GM23338 (cell line): ENCODE data around the gene TRAPPC12. TPM values are rescaled to one million over a fixed set of nuclear protein-coding genes. Genes with fewer than 3 reads are reported as not detected.

ENCODE experiments used
- ATAC-seq: fragments of 200-7000 bp; cut with Tn5 transposase; 3 replicates; pipeline ENCODE4 v1.9.1; 2020
- DNase-seq: peaks from one replicate; pipeline ENCODE4 v3.0.0-alpha.2; 2015; ENCODE audit warnings: low spot score
- H2AFZ ChIP-seq: fragments of 200-600 bp; sonication (generic); 2 replicates; pipeline ENCODE4 v1.8.0; 2016; ENCODE audit warnings: antibody characterized with exemption, mild to moderate bottlenecking, moderate library complexity
- H3F3A ChIP-seq: fragments of 200-600 bp; sonication (generic); replicated peaks from 2 replicates; pipeline ENCODE4 v1.8.0; 2017; ENCODE audit warnings: antibody characterized with exemption, mixed run types, low read depth
- H3K27ac ChIP-seq: fragments of 200-600 bp; sonication (generic); 2 replicates; pipeline ENCODE4 v1.6.1; 2016; ENCODE audit warnings: low read depth
- H3K27me3 ChIP-seq: fragments of 200-600 bp; sonication (generic); 2 replicates; pipeline ENCODE4 v1.8.0; 2016; ENCODE audit warnings: mild to moderate bottlenecking, mixed run types, moderate library complexity; ENCODE audit not compliant: insufficient read depth
- H3K36me3 ChIP-seq: fragments of 200-600 bp; sonication (generic); 2 replicates; pipeline ENCODE4 v1.8.0; 2016; ENCODE audit warnings: mild to moderate bottlenecking; ENCODE audit not compliant: insufficient read depth
- H3K4me1 ChIP-seq: fragments of 200-600 bp; sonication (generic); 2 replicates; pipeline ENCODE4 v1.8.0; 2016; ENCODE audit warnings: mild to moderate bottlenecking, moderate library complexity; ENCODE audit not compliant: insufficient read depth
- H3K4me2 ChIP-seq: fragments of 200-600 bp; sonication (generic); 2 replicates; pipeline ENCODE4 v1.7.1; 2017; ENCODE audit warnings: mixed run types
- H3K4me3 ChIP-seq: fragments of 200-600 bp; sonication (generic); 2 replicates; pipeline ENCODE4 v1.6.1; 2016; ENCODE audit warnings: mixed run types
- H3K79me2 ChIP-seq: fragments of 200-600 bp; sonication (generic); replicated peaks from 2 replicates; pipeline ENCODE4 v1.8.0; 2017; ENCODE audit warnings: mild to moderate bottlenecking; ENCODE audit not compliant: insufficient read depth
- H3K9me2 ChIP-seq: fragments of 200-600 bp; sonication (generic); 2 replicates; pipeline ENCODE4 v1.8.0; 2017; ENCODE audit not compliant: insufficient read depth
- H4K20me1 ChIP-seq: fragments of 200-600 bp; sonication (generic); replicated peaks from 2 replicates; pipeline ENCODE4 v1.8.0; 2017; ENCODE audit warnings: mild to moderate bottlenecking; ENCODE audit not compliant: insufficient read depth
- H3K27ac Mint-ChIP-seq: 2 replicates; pipeline ENCODE4 v1.8.0; 2020; ENCODE audit warnings: inconsistent platforms, mild to moderate bottlenecking, moderate library complexity, mixed read lengths
- H3K27me3 Mint-ChIP-seq: 3 replicates; pipeline ENCODE4 v1.8.0; 2022; ENCODE audit warnings: low read depth, mild to moderate bottlenecking, moderate library complexity, mixed read lengths, inconsistent platforms; ENCODE audit not compliant: insufficient read depth, poor library complexity
- H3K36me3 Mint-ChIP-seq: 3 replicates; pipeline ENCODE4 v1.8.0; 2021; ENCODE audit warnings: low read depth, mild to moderate bottlenecking, inconsistent platforms, moderate library complexity, mixed read lengths
- H3K4me1 Mint-ChIP-seq: 3 replicates; pipeline ENCODE4 v1.8.0; 2020; ENCODE audit warnings: mild to moderate bottlenecking, inconsistent platforms, mixed read lengths
- H3K4me3 Mint-ChIP-seq: 3 replicates; pipeline ENCODE4 v1.8.0; 2021; ENCODE audit warnings: moderate library complexity, mild to moderate bottlenecking, inconsistent platforms, mixed read lengths
- H3K9me3 Mint-ChIP-seq: 3 replicates; pipeline ENCODE4 v1.8.0; 2020; ENCODE audit warnings: moderate library complexity, mild to moderate bottlenecking, inconsistent platforms, mixed read lengths
- CREB1 ChIP-seq: fragments of 250-450 bp; sonication (Bioruptor Pico); IDR thresholded peaks from 2 replicates; pipeline ENCODE4 v1.5.0; 2020; ENCODE audit warnings: low read depth, mild to moderate bottlenecking, moderate library complexity
- EZH2 ChIP-seq: fragments of 200-600 bp; sonication (generic); IDR thresholded peaks from one replicate; pipeline ENCODE4 v1.8.0; 2017; ENCODE audit warnings: antibody characterized with exemption, mild to moderate bottlenecking, low read depth; ENCODE audit not compliant: unreplicated experiment
- NANOG ChIP-seq: IDR thresholded peaks from 2 replicates; pipeline ENCODE4 v1.6.1; 2016; ENCODE audit warnings: antibody characterized with exemption, borderline replicate concordance
- STAT1 ChIP-seq: IDR thresholded peaks from one replicate; pipeline ENCODE4 v1.6.1; 2016; ENCODE audit warnings: antibody characterized with exemption; ENCODE audit not compliant: unreplicated experiment
- ZNF114 ChIP-seq: fragments of 250-450 bp; sonication (Bioruptor Pico); IDR thresholded peaks from 2 replicates; pipeline ENCODE4 v1.5.0; 2020; ENCODE audit warnings: mild to moderate bottlenecking, moderate library complexity
- ZNF331 ChIP-seq: fragments of 250-450 bp; sonication (Bioruptor Pico); IDR thresholded peaks from 2 replicates; pipeline ENCODE4 v1.5.0; 2020; ENCODE audit warnings: low read depth, mild to moderate bottlenecking, moderate library complexity
- polyA plus RNA-seq: library from polyadenylated mRNA; unstranded; fragments of >200 nt; fragmentation: Nextera tagmentation; extraction: Ambion mirVana; gene quantifications from 2 replicates; pipeline ENCODE4 v1.2.1, GENCODE V29; 2016
- total RNA-seq: library from RNA; depleted of rRNA; stranded (reverse); fragments of >200 nt; shearing (Covaris generic); gene quantifications from 2 replicates; pipeline ENCODE4 v1.2.3, GENCODE V29; 2014
- TF ChIP-seq, protein P1 (sequence below): IDR thresholded peaks from 2 replicates; pipeline ENCODE4 v1.6.1; 2016; ENCODE audit warnings: antibody characterized with exemption
- TF ChIP-seq, protein P2 (sequence below): IDR thresholded peaks from one replicate; pipeline ENCODE4 v1.6.1; 2018; ENCODE audit warnings: antibody characterized with exemption; ENCODE audit not compliant: unreplicated experiment
- TF ChIP-seq, protein P3 (sequence below), 2 experiments: fragments of 200-600 bp in 1 of 2; sonication (generic) in 1 of 2; conservative IDR thresholded peaks; 2 replicates each; pipeline versions ENCODE4 v1.5.1 to v1.6.1; 2016 to 2017; ENCODE audit warnings: antibody characterized with exemption in 2 of 2, low read depth in 2 of 2, mild to moderate bottlenecking in 2 of 2, moderate library complexity in 1 of 2
- TF ChIP-seq, protein P4 (sequence below): fragments of 250-450 bp; sonication (Bioruptor Pico); IDR thresholded peaks from 2 replicates; pipeline ENCODE4 v1.5.0; 2020; ENCODE audit warnings: mild to moderate bottlenecking, moderate library complexity

TRAPPC12 gene
- total and polyA plus RNA-seq, 2 experiments from 2014 or later, result 48.9 to 57.7 TPM

DNA sequence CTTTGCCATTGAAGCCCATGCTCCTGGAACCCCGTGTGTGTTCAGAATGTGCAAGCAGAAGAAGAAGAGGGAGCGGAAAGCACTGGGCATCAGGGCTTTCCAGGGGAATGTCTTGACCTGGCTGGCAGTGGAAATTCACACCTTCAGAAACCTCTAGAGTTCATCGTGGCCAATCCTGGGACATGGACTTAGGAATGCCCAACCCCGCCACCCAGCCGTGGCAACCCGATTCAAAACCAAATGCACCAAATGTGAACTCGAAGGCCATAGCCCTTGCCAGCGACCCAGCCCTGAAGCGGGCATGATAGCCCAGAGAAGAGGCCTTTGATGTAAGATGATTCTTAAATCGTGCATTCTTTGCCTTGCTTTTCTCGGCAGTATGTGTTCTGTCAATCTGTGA lies 70.4 kb downstream of the TRAPPC12 start (continued):
- TF ChIP-seq, protein P1, sequence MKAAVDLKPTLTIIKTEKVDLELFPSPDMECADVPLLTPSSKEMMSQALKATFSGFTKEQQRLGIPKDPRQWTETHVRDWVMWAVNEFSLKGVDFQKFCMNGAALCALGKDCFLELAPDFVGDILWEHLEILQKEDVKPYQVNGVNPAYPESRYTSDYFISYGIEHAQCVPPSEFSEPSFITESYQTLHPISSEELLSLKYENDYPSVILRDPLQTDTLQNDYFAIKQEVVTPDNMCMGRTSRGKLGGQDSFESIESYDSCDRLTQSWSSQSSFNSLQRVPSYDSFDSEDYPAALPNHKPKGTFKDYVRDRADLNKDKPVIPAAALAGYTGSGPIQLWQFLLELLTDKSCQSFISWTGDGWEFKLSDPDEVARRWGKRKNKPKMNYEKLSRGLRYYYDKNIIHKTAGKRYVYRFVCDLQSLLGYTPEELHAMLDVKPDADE, result no peak
- TF ChIP-seq, protein P2, sequence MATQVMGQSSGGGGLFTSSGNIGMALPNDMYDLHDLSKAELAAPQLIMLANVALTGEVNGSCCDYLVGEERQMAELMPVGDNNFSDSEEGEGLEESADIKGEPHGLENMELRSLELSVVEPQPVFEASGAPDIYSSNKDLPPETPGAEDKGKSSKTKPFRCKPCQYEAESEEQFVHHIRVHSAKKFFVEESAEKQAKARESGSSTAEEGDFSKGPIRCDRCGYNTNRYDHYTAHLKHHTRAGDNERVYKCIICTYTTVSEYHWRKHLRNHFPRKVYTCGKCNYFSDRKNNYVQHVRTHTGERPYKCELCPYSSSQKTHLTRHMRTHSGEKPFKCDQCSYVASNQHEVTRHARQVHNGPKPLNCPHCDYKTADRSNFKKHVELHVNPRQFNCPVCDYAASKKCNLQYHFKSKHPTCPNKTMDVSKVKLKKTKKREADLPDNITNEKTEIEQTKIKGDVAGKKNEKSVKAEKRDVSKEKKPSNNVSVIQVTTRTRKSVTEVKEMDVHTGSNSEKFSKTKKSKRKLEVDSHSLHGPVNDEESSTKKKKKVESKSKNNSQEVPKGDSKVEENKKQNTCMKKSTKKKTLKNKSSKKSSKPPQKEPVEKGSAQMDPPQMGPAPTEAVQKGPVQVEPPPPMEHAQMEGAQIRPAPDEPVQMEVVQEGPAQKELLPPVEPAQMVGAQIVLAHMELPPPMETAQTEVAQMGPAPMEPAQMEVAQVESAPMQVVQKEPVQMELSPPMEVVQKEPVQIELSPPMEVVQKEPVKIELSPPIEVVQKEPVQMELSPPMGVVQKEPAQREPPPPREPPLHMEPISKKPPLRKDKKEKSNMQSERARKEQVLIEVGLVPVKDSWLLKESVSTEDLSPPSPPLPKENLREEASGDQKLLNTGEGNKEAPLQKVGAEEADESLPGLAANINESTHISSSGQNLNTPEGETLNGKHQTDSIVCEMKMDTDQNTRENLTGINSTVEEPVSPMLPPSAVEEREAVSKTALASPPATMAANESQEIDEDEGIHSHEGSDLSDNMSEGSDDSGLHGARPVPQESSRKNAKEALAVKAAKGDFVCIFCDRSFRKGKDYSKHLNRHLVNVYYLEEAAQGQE, result no peak
- TF ChIP-seq CREB1 (CRISPR knock-in tag) (no peak), EZH2 (no peak), ZNF114 (CRISPR knock-in tag) (no peak)

DNA sequence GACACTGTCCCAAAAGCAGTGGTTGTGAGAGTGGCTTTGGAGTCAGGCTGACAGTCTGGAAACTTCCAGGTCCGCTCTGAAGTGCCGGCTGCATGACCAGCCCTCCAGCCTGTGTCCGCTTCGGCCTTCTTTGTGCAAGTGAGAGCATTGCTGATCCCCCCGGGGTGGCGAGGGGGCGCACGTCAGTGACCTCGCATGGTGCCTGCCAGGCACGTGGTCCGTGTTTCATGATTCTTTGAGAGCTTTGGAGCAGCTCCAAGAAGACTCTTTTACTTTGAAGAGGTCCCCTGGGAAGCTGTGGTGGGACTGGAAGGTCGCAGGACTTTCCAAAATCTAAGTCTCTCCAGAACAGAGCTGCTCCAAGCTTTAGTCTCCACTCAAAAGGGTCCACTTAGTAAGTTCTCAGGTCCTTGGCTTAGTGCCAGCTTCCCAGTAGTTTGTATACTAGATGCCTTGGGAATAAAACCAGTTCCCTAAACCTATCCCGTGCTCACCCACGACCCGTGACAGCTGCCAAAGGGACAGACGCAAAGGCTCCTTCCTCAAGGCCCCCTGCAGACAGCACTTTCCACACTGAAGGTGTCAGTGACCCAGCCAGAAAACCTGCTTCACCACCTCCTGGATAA lies 71.0 kb downstream of the TRAPPC12 start:
- H3K27ac Mint-ChIP-seq, result no peak overlapping the region
- Histone ChIP-seq H3K4me2 (no peak overlapping the region), H3K27ac (no peak overlapping the region), H3F3A (no peaks in the 10 kb centered on the region), H3K4me3 (no peak overlapping the region), H3K4me1 (no peaks in the 10 kb centered on the region), H3K9me2 (no peaks in the 10 kb centered on the region), H4K20me1 (no peaks in the 10 kb centered on the region; the same call in 1 of the 2 replicates), H3K27me3 (no peaks in the 10 kb centered on the region), H3K79me2 (no peaks in the 10 kb centered on the region), H2AFZ (no peak overlapping the region), H3K36me3 (0 out of 2 replicates have a peak, but pooled peaks cover 5% of the 10 kb centered on the region)
- H3K36me3 Mint-ChIP-seq, result peaks cover 34% of the 10 kb centered on the region
- no peaks in the 10 kb centered on the region; the same call in 2 of the 3 replicates for H3K9me3 Mint-ChIP-seq
- ATAC-seq, result no peak
- no peak for DNase-seq
- no peak overlapping the region for H3K4me3 Mint-ChIP-seq
- peaks cover 11% of the 10 kb centered on the region for H3K4me1 Mint-ChIP-seq
- peaks cover 5% of the 10 kb centered on the region for H3K27me3 Mint-ChIP-seq
- TF ChIP-seq NANOG (no peak), ZNF331 (CRISPR knock-in tag) (no peak), STAT1 (no peak), ZNF114 (CRISPR knock-in tag) (no peak), EZH2 (no peak)
- TF ChIP-seq, protein P1, result no peak
- TF ChIP-seq, protein P3, sequence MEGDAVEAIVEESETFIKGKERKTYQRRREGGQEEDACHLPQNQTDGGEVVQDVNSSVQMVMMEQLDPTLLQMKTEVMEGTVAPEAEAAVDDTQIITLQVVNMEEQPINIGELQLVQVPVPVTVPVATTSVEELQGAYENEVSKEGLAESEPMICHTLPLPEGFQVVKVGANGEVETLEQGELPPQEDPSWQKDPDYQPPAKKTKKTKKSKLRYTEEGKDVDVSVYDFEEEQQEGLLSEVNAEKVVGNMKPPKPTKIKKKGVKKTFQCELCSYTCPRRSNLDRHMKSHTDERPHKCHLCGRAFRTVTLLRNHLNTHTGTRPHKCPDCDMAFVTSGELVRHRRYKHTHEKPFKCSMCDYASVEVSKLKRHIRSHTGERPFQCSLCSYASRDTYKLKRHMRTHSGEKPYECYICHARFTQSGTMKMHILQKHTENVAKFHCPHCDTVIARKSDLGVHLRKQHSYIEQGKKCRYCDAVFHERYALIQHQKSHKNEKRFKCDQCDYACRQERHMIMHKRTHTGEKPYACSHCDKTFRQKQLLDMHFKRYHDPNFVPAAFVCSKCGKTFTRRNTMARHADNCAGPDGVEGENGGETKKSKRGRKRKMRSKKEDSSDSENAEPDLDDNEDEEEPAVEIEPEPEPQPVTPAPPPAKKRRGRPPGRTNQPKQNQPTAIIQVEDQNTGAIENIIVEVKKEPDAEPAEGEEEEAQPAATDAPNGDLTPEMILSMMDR (conservative IDR thresholded peaks at IDR 0.05; ENCODE audit: low read depth in 2 of 2), result no peak
- TF ChIP-seq, protein P4, sequence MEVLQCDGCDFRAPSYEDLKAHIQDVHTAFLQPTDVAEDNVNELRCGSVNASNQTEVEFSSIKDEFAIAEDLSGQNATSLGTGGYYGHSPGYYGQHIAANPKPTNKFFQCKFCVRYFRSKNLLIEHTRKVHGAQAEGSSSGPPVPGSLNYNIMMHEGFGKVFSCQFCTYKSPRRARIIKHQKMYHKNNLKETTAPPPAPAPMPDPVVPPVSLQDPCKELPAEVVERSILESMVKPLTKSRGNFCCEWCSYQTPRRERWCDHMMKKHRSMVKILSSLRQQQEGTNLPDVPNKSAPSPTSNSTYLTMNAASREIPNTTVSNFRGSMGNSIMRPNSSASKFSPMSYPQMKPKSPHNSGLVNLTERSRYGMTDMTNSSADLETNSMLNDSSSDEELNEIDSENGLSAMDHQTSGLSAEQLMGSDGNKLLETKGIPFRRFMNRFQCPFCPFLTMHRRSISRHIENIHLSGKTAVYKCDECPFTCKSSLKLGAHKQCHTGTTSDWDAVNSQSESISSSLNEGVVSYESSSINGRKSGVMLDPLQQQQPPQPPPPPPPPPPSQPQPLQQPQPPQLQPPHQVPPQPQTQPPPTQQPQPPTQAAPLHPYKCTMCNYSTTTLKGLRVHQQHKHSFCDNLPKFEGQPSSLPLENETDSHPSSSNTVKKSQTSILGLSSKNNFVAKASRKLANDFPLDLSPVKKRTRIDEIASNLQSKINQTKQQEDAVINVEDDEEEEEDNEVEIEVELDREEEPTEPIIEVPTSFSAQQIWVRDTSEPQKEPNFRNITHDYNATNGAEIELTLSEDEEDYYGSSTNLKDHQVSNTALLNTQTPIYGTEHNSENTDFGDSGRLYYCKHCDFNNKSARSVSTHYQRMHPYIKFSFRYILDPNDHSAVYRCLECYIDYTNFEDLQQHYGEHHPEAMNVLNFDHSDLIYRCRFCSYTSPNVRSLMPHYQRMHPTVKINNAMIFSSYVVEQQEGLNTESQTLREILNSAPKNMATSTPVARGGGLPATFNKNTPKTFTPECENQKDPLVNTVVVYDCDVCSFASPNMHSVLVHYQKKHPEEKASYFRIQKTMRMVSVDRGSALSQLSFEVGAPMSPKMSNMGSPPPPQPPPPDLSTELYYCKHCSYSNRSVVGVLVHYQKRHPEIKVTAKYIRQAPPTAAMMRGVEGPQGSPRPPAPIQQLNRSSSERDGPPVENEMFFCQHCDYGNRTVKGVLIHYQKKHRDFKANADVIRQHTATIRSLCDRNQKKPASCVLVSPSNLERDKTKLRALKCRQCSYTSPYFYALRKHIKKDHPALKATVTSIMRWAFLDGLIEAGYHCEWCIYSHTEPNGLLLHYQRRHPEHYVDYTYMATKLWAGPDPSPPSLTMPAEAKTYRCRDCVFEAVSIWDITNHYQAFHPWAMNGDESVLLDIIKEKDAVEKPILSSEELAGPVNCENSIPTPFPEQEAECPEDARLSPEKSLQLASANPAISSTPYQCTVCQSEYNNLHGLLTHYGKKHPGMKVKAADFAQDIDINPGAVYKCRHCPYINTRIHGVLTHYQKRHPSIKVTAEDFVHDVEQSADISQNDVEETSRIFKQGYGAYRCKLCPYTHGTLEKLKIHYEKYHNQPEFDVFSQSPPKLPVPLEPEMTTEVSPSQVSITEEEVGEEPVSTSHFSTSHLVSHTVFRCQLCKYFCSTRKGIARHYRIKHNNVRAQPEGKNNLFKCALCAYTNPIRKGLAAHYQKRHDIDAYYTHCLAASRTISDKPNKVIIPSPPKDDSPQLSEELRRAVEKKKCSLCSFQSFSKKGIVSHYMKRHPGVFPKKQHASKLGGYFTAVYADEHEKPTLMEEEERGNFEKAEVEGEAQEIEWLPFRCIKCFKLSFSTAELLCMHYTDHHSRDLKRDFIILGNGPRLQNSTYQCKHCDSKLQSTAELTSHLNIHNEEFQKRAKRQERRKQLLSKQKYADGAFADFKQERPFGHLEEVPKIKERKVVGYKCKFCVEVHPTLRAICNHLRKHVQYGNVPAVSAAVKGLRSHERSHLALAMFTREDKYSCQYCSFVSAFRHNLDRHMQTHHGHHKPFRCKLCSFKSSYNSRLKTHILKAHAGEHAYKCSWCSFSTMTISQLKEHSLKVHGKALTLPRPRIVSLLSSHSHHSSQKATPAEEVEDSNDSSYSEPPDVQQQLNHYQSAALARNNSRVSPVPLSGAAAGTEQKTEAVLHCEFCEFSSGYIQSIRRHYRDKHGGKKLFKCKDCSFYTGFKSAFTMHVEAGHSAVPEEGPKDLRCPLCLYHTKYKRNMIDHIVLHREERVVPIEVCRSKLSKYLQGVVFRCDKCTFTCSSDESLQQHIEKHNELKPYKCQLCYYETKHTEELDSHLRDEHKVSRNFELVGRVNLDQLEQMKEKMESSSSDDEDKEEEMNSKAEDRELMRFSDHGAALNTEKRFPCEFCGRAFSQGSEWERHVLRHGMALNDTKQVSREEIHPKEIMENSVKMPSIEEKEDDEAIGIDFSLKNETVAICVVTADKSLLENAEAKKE (CRISPR knock-in tag), result no peak
